Astrocyte of the spinal cord (primary cell): ENCODE measurements around the gene NEAT1.
"Not testable (repeated sequence)": the region's sequence is repeated elsewhere in the genome, so short reads cannot be mapped to it uniquely, and the experiment has no call there.

ENCODE experiments used
- DNase-seq: peaks from one replicate; pipeline ENCODE4 v3.0.0; 2011; ENCODE audit warnings: low read depth, low spot score
- H3K4me3 ChIP-seq: 2 replicates; pipeline ENCODE4 v1.5.1; 2011; ENCODE audit warnings: low read depth, mild to moderate bottlenecking, low read length, moderate library complexity
- CTCF ChIP-seq: IDR thresholded peaks from 2 replicates; pipeline ENCODE4 v1.5.1; 2012; ENCODE audit warnings: low read depth, mild to moderate bottlenecking, low read length, inconsistent platforms
- in situ Hi-C: cut with HindIII; loops from 2 replicates; pipeline ENCODE4 v1.10.0; 2017; ENCODE audit warnings: low sequenced_read_pairs

The NEAT1 gene

GRCh38 chr11:65471447-65471891, 48.9 kb downstream of the NEAT1 start:
- no peak overlapping the region for H3K4me3 ChIP-seq
- in situ Hi-C loops = no loop called here
- TF ChIP-seq CTCF = peak; percentile 52
- peak; percentile 61 for DNase-seq

GRCh38 chr11:65472588-65473277, 50.1 kb downstream of the NEAT1 start:
- in situ Hi-C loops, DNase-seq, H3K4me3 ChIP-seq: not testable (repeated sequence)

GRCh38 chr11:65473278-65473860, 50.8 kb downstream of the NEAT1 start:
- TF ChIP-seq CTCF = no peak
- DNase-seq = peak; percentile 40
- in situ Hi-C loops = no loop called here
- no peak overlapping the region for H3K4me3 ChIP-seq

GRCh38 chr11:65474864-65475263, 52.3 kb downstream of the NEAT1 start:
- no peak for DNase-seq
- TF ChIP-seq CTCF = no peak
- no peak overlapping the region for H3K4me3 ChIP-seq
- in situ Hi-C loops = no loop called here

- in situ Hi-C loops = no loop called here
- peak overlapping the region; percentile 65 for H3K4me3 ChIP-seq
- peak; percentile 38 for DNase-seq
- TF ChIP-seq CTCF = no peak
Observed at GRCh38 chr11:65476632-65477148, 54.1 kb downstream of the NEAT1 start.

- in situ Hi-C loops = no loop called here
- TF ChIP-seq CTCF = no peak
- peak; percentile 96 for DNase-seq
- H3K4me3 ChIP-seq = peak overlapping the region; percentile 65
Observed at GRCh38 chr11:65477149-65477965, 54.8 kb downstream of the NEAT1 start.
